ENCODE measurements around the gene SMPD3. TPM values are rescaled to one million over a fixed set of nuclear protein-coding genes. Genes with fewer than 3 reads are reported as not detected.

The SMPD3 gene
- total and polyA plus RNA-seq, 3 donors from 2014 or later: 13.3 to 23.4 (median 20.6) TPM

- no peak for DNase-seq
- Histone ChIP-seq H3K36me3 (ENCODE audit: low read depth, missing control alignments) (no peaks in the 10 kb centered on the region), H3K4me3 (no peak overlapping the region), H3K27ac (no peak overlapping the region), H3K4me1 (peaks cover 21% of the 10 kb centered on the region), H3K9me3 (no peaks in the 10 kb centered on the region), H3K27me3 (no peaks in the 10 kb centered on the region)
- 53 to 62% methylated on average over 6 of the region's 6 CpGs for WGBS, 2 donors
- TF ChIP-seq, protein P1, sequence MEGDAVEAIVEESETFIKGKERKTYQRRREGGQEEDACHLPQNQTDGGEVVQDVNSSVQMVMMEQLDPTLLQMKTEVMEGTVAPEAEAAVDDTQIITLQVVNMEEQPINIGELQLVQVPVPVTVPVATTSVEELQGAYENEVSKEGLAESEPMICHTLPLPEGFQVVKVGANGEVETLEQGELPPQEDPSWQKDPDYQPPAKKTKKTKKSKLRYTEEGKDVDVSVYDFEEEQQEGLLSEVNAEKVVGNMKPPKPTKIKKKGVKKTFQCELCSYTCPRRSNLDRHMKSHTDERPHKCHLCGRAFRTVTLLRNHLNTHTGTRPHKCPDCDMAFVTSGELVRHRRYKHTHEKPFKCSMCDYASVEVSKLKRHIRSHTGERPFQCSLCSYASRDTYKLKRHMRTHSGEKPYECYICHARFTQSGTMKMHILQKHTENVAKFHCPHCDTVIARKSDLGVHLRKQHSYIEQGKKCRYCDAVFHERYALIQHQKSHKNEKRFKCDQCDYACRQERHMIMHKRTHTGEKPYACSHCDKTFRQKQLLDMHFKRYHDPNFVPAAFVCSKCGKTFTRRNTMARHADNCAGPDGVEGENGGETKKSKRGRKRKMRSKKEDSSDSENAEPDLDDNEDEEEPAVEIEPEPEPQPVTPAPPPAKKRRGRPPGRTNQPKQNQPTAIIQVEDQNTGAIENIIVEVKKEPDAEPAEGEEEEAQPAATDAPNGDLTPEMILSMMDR (IDR thresholded peaks at IDR 0.05): no peak
- TF ChIP-seq POLR2A (IDR thresholded peaks at IDR 0.05): no peak
- intact Hi-C loops (cut with DNase I; ENCODE audit: low total_unique reads): no loop called here
These were observed 39.3 kb downstream of the SMPD3 start for GRCh38 chr16:68408967-68409366.

DNA sequence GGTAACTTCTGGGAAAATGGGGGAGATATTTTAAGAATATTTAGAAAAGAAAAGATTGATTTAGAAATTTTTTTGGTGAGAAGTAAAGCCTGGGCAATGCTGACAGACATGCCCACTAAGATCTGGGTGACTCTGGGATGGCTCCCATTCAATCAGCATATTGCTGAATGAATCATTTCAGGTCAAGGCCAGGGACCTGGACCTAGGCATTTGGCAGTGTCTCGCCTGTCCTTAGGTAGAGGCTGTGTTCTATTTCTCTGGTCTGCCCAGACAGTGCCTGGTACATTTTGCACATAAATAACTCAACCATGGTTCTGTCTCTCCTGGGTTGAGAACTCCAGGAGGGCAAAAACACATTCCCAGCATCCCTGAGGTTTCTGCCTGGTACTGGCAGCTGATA, 39.9 kb downstream of the SMPD3 start:
- intact Hi-C loops (cut with DNase I; ENCODE audit: low total_unique reads): no loop called here
- H3K36me3 ChIP-seq (ENCODE audit: low read depth, missing control alignments): no peaks in the 10 kb centered on the region
- DNase-seq: no peak
- H3K27me3 ChIP-seq: no peaks in the 10 kb centered on the region
- H3K4me1 ChIP-seq: peaks cover 18% of the 10 kb centered on the region
- WGBS, 2 donors: 40 to 60% methylated on average over 1 of the region's 1 CpG
- TF ChIP-seq POLR2A (IDR thresholded peaks at IDR 0.05): no peak
- TF ChIP-seq, protein P1 (IDR thresholded peaks at IDR 0.05): no peak
- H3K9me3 ChIP-seq: no peaks in the 10 kb centered on the region
- no peak overlapping the region for H3K4me3 ChIP-seq
- no peak overlapping the region for H3K27ac ChIP-seq

DNA sequence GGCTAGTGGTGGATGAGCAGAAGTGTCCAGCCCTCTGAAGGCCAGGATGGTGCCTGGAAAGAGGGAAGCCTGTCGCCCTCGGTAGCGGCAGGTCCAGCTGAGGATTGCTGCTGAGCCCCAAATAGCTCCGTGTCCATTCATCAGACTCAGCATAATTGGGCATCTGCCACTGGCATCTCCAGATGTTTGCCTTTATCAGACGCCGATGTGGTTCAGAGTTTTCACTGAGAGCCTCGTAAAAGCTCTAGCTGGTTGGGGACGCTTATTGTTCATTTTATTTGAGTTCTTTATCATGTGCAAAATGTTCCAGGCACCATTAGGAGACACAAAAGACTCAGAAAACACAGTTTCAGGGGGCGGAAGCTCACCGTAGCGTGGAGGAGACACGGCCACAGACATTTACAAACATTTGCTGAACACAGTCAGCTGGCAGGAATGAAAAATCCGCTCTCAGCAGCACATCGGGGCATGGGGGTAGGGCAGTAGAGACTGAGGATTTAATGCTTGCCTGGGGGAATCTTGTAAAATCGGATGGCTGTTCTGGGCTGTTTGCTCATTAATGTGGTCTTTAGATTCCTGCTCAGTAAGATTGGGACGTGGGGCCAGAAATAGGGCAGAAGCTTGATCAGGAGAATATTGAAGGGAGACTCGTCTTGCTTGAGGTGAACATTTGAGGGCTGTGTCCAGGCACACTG, 41.7 kb downstream of the SMPD3 start:
- 54 to 60% methylated on average over 14 to 17 of the region's 17 CpGs for WGBS, 2 donors
- Histone ChIP-seq H3K9me3 (no peaks in the 10 kb centered on the region), H3K4me1 (peaks cover 15% of the 10 kb centered on the region), H3K36me3 (ENCODE audit: low read depth, missing control alignments) (no peaks in the 10 kb centered on the region), H3K4me3 (no peak overlapping the region), H3K27ac (peak overlapping the region in 1 of 2 donors; percentile 46), H3K27me3 (no peaks in the 10 kb centered on the region)
- no peak for TF ChIP-seq POLR2A (IDR thresholded peaks at IDR 0.05)
- TF ChIP-seq, protein P1 (IDR thresholded peaks at IDR 0.05): no peak
- intact Hi-C loops (cut with DNase I; ENCODE audit: low total_unique reads): no loop called here
- DNase-seq: no peak

DNA sequence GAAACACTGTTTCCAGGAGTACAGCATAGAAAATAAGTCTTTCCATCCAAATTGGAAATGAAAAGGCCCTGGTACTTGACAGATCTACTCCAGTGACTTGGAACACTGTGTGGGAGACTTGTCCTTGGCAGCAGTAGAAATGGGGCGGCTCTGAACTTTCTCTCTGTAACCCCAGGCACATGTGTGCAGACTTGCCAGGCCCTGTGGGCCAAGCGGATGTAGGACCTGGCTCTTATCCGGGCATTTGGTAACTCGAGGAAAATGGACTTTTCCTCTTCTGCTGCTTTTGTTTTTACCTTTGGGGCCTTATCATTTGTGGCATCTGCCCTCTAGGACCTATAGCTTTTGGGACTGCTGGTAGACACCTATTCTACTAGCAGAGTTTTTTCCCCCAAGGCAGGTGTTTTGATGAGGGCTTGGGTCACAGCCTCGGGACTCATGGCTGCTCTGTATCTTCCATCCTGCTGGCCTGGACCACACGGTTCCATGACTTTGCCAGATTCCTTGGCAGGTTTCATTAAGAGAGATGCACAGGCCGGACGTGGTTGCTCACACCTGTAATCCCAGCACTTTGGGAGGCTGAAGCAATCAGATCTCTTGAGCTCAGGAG, 43.5 kb downstream of the SMPD3 start:
- Histone ChIP-seq H3K27me3 (no peaks in the 10 kb centered on the region), H3K36me3 (ENCODE audit: low read depth, missing control alignments) (no peaks in the 10 kb centered on the region), H3K4me3 (no peak overlapping the region), H3K4me1 (peaks cover 16% of the 10 kb centered on the region), H3K27ac (no peak overlapping the region), H3K9me3 (no peaks in the 10 kb centered on the region)
- peak; percentile 60 for DNase-seq
- intact Hi-C loops (cut with DNase I; ENCODE audit: low total_unique reads): no loop called here
- WGBS, 2 donors: 37 to 43% methylated on average over 5 to 8 of the region's 8 CpGs
- TF ChIP-seq POLR2A (IDR thresholded peaks at IDR 0.05): no peak
- TF ChIP-seq, protein P1 (IDR thresholded peaks at IDR 0.05): no peak
